Activated CD4-positive, alpha-beta T cell treated with anti-CD3 and anti-CD28 coated beads, Interleukin-2, Interleukin-4, amounts not matched to agents 100 ng/mL and 50 ng/mL, durations not matched to agents 16 hours and 8 hours (primary cell): ENCODE data around the gene ZNF394.

Experiments used
- DNase-seq: peaks from one replicate; pipeline ENCODE4 v3.0.0-alpha.2; 2020; ENCODE audit warnings: low spot score

ZNF394 gene

GRCh38 chr7:99449326-99449725 lies 50.8 kb downstream of the ZNF394 start:
- DNase-seq = no peak

GRCh38 chr7:99448855-99449254 lies 51.2 kb downstream of the ZNF394 start:
- no peak for DNase-seq

GRCh38 chr7:99447943-99448342 lies 52.1 kb downstream of the ZNF394 start:
- DNase-seq = no peak

GRCh38 chr7:99446096-99446495 lies 54.0 kb downstream of the ZNF394 start:
- DNase-seq = no peak
